Mucosa of stomach (tissue), 1 donor: ENCODE results near the gene FMO5.

ENCODE experiments used
- H3K27me3 ChIP-seq: one replicate; pipeline ENCODE4 v1.7.0; 2013; ENCODE audit warnings: mild to moderate bottlenecking, low read length; ENCODE audit not compliant: control insufficient read depth, insufficient read depth
- H3K36me3 ChIP-seq: one replicate; pipeline ENCODE4 v1.7.0; 2013; ENCODE audit warnings: low read length; ENCODE audit not compliant: control insufficient read depth, insufficient read depth
- H3K4me1 ChIP-seq: one replicate; pipeline ENCODE4 v1.7.0; 2013; ENCODE audit warnings: mild to moderate bottlenecking, low read length; ENCODE audit not compliant: control insufficient read depth, insufficient read depth
- H3K4me3 ChIP-seq: one replicate; pipeline ENCODE4 v1.7.0; 2013; ENCODE audit warnings: low read length
- H3K9ac ChIP-seq: one replicate; pipeline ENCODE4 v1.7.0; 2013; ENCODE audit warnings: mild to moderate bottlenecking, low read length, moderate library complexity
- H3K9me3 ChIP-seq: one replicate; pipeline ENCODE4 v1.7.0; 2013; ENCODE audit warnings: mild to moderate bottlenecking, low read length, moderate library complexity; ENCODE audit not compliant: control insufficient read depth
- donor health status: Pancreatic carcinoma.

The FMO5 gene

GRCh38 chr1:147156642-147157041, 68.5 kb downstream of the FMO5 start:
- Histone ChIP-seq H3K4me1 (no peaks in the 10 kb centered on the region), H3K4me3 (no peak overlapping the region), H3K9ac (no peak overlapping the region), H3K9me3 (no peaks in the 10 kb centered on the region), H3K27me3 (no peaks in the 10 kb centered on the region), H3K36me3 (no peaks in the 10 kb centered on the region)

DNA sequence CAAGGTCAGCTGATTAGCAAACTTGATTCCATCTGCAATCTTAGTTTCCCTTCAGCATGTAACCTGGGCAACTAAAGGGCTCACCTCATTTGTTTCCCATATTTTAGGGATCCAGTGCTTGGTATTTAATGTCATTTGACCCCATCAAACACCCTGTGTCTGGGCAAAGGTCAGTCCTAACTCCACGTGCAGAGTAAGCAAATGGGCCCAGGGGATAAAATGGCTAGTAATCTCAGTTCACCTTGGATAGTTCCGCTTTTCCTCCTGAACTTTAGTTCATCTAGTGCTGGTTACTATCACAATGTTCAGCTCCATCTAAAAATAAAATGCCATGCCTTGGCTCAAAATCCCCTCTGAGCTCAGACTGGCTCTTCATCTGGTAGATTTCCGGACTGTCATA, 72.4 kb downstream of the FMO5 start:
- no peaks in the 10 kb centered on the region for H3K27me3 ChIP-seq
- no peak overlapping the region for H3K4me3 ChIP-seq
- H3K9ac ChIP-seq: no peak overlapping the region
- H3K36me3 ChIP-seq: no peaks in the 10 kb centered on the region
- no peaks in the 10 kb centered on the region for H3K4me1 ChIP-seq
- no peaks in the 10 kb centered on the region for H3K9me3 ChIP-seq

DNA sequence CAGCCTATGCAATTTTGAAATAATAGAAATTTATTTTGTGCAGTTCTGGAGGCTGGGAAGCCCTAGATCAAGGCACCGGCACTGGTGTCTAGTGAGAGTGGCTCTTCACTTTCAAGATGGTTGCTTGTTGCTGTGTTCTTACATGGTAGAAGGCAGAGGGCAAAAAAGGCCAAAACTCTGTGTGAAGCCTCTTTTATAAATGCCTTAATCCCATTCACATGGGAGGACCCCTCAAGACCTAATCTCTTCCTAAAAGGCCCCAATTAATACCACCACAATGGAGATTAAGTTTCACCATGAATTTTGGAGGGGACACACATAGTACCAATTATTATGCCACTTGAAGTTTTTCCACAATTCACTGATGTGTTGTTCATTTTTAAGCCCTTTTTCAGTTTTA, 73.9 kb downstream of the FMO5 start:
- no peaks in the 10 kb centered on the region for H3K27me3 ChIP-seq
- H3K9me3 ChIP-seq: no peaks in the 10 kb centered on the region
- no peaks in the 10 kb centered on the region for H3K36me3 ChIP-seq
- H3K4me1 ChIP-seq: no peaks in the 10 kb centered on the region
- H3K4me3 ChIP-seq: no peak overlapping the region
- H3K9ac ChIP-seq: no peak overlapping the region

DNA sequence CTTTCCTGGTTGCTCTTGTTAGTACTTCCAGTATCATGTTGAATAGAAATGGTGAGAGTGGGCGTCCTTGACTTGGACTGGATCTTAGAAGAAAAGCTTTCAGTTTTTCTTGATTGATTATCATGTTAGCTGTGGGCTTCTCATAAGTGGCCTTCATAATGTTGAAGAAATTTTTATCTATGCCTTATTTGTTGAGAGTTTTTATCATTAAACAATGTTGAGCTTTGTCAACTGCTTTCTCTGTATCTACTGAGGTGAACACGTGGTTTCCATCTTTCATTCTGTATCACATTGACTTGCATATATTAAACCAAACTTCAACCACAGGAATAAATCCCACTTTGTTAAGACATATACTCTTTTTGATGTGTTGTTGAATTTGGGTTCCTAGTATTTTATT, 82.3 kb downstream of the FMO5 start:
- no peaks in the 10 kb centered on the region for H3K4me1 ChIP-seq
- H3K36me3 ChIP-seq: no peaks in the 10 kb centered on the region
- no peak overlapping the region for H3K9ac ChIP-seq
- no peaks in the 10 kb centered on the region for H3K27me3 ChIP-seq
- H3K4me3 ChIP-seq: no peak overlapping the region
- no peaks in the 10 kb centered on the region for H3K9me3 ChIP-seq
